ENCODE results near the gene ACADS.
"Not testable (repeated sequence)": the region's sequence is repeated elsewhere in the genome, so short reads cannot be mapped to it uniquely, and the experiment has no call there.

The ACADS gene

DNA sequence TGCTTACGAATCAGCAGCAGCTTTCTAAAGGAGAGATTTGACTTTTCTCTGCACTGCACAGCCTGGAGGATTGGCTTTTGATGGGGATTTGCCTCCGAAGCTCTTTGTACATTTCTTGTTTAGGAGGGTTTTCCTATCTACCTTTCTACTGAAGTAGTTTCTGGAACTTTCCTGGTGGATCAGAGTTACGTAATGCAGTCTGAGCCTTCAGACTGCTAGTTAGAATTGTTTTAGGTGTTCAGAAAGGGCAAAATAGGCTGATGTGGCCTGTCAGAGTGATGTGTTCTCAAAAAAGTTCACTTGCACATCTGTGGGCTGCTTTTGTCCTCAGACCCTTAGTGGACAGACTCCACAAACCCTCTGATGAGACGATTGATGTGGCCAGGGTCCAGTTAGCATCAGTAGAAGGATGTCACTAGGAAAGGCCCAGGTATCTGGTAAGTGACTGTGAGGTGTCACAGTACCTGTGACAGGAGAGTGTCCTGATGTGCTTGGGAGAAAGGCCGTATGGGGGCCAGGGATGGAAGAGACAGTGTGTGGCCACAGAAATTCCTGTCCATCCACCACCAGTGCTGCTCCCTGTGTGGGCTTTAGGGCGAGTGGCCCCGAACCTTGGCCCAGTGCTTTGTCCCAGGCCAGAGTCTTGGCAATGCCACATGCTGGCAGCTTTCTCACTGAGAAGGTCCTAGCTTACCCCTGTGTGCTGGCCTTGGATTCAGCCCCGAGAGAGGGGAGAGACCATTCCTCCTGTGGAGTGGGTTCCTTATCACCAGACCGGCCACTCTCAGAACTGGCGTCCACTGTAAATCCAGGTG lies 4.4 kb upstream of the ACADS start:
- no peak overlapping the region for H3K27ac ChIP-seq
- TF ChIP-seq, protein P1, sequence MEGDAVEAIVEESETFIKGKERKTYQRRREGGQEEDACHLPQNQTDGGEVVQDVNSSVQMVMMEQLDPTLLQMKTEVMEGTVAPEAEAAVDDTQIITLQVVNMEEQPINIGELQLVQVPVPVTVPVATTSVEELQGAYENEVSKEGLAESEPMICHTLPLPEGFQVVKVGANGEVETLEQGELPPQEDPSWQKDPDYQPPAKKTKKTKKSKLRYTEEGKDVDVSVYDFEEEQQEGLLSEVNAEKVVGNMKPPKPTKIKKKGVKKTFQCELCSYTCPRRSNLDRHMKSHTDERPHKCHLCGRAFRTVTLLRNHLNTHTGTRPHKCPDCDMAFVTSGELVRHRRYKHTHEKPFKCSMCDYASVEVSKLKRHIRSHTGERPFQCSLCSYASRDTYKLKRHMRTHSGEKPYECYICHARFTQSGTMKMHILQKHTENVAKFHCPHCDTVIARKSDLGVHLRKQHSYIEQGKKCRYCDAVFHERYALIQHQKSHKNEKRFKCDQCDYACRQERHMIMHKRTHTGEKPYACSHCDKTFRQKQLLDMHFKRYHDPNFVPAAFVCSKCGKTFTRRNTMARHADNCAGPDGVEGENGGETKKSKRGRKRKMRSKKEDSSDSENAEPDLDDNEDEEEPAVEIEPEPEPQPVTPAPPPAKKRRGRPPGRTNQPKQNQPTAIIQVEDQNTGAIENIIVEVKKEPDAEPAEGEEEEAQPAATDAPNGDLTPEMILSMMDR (conservative IDR thresholded peaks at IDR 0.05), result no peak

DNA sequence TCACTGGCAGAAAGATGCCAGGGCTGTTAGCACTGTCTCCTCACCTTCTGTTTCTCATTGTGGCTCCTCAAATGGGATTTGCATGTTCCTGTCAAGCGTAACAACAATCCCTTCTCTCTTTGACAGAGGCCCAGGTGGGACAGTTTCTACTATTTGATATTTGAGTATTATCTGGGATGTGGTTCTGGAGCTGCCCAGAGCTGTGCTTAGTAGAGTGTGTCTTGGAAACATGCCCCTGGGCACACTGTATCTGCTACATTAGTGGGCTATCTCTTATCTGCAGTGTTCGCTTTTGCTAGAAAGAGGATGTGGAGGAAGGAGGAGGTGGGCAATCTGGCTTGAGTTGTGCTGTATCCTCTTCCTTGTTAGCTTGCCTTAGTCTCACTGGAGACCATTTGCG lies 3.8 kb upstream of the ACADS start:
- no peak overlapping the region for H3K27ac ChIP-seq
- TF ChIP-seq, protein P1 (conservative IDR thresholded peaks at IDR 0.05), result no peak

DNA sequence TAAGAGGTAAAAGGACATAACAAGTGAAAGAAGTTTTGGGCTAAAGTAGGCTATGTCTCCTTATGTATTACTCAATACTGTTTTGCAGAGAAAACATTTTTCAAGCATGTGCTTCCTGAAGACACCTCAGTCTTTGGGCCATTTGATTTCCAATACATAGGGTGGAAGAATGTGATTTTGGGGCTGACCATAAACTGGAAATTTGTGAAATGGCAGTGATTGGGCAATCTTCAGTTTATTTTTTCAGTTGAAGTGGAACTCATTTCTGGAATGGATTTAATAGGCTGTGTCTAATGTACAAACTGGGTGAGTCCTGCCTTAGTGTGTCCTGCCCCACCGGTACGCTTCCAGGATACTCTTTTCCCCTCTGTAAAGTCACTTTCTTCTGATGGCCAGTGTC lies 2.8 kb upstream of the ACADS start:
- TF ChIP-seq, protein P1 (conservative IDR thresholded peaks at IDR 0.05), result no peak
- H3K27ac ChIP-seq, result no peak overlapping the region

DNA sequence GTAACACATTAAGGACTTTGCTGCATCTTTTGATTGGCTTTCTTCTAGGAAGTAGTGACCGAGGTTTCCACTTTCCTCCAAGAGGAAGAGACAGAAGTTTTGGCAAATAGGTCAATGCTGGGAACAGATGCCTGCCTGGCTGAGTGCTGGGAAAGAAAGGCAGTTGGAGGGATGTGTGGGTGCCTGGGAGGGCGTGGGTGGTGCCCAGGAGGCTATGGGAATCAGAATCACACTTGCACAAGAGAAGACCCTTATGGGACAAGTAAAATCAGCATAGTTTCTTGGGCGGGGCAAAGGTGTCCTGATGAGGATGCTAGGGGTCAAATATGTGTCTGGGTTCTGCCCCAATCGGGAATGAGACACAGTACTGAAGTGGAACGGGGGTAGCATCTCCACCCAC lies 906 bp upstream of the ACADS start:
- peak overlapping the region; percentile 61; the same call in 1 of the 2 replicates for H3K27ac ChIP-seq
- TF ChIP-seq, protein P1 (conservative IDR thresholded peaks at IDR 0.05), result no peak

- H3K27ac ChIP-seq, result peak overlapping the region; percentile 61
Measured at GRCh38 chr12:120725151-120725658, 421 bp upstream of the ACADS start.

GRCh38 chr12:120726510-120726793 lies 826 bp downstream of the ACADS start:
- peak overlapping the region; percentile 61 for H3K27ac ChIP-seq
- TF ChIP-seq, protein P1 (conservative IDR thresholded peaks at IDR 0.05), result no peak

More at GRCh38 chr12:120725151-120725658, 421 bp upstream of the ACADS start:
- TF ChIP-seq, protein P1 (conservative IDR thresholded peaks at IDR 0.05), result no peak

DNA sequence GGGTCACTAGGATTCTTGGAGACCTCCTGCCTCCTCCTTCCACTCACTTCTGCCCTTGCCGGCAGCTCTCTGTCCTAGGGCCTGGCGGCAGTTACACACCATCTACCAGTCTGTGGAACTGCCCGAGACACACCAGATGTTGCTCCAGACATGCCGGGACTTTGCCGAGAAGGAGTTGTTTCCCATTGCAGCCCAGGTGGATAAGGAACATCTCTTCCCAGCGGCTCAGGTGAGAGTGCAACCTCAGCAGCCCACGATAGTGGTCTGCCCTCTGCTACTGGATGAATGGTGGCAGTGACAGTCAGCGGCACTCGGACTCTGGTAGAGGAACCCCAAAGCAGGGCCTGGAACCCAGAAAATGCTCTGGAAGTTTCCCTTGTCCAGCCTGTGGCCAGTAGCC lies 1.3 kb downstream of the ACADS start:
- TF ChIP-seq, protein P1 (conservative IDR thresholded peaks at IDR 0.05), result no peak
- H3K27ac ChIP-seq, result no peak overlapping the region

- not testable (repeated sequence) for H3K27ac ChIP-seq
Measured at GRCh38 chr12:120732198-120732597, 6.6 kb downstream of the ACADS start.

All from VCaP (cell line).